SJSA1 (cell line): Measurements from ENCODE around the gene MDN1. TPM values are rescaled to one million over a fixed set of nuclear protein-coding genes. Genes with fewer than 3 reads are reported as not detected.
"Not testable (repeated sequence)": the region's sequence is repeated elsewhere in the genome, so short reads cannot be mapped to it uniquely, and the experiment has no call there.

Experiments used
- DNase-seq, 2 experiments: peaks; one replicate each; pipeline ENCODE4 v3.0.0-alpha.2; 2015 to 2020; ENCODE audit warnings: low spot score in 2 of 2, low read depth in 1 of 2
- H3K27ac ChIP-seq: fragments of 250-450 bp; sonication (Bioruptor Pico); 2 replicates; pipeline ENCODE4 v1.5.1; 2020; ENCODE audit warnings: mild to moderate bottlenecking, moderate library complexity
- H3K27me3 ChIP-seq: fragments of 250-450 bp; sonication (Bioruptor Pico); replicated peaks from 2 replicates; pipeline ENCODE4 v1.5.1; 2020; ENCODE audit warnings: mild to moderate bottlenecking, moderate library complexity
- H3K36me3 ChIP-seq: fragments of 250-450 bp; sonication (Bioruptor Pico); 2 replicates; pipeline ENCODE4 v1.5.1; 2020; ENCODE audit warnings: mild to moderate bottlenecking
- H3K4me1 ChIP-seq: fragments of 250-450 bp; sonication (Bioruptor Pico); replicated peaks from 2 replicates; pipeline ENCODE4 v1.6.1; 2021; ENCODE audit warnings: mild to moderate bottlenecking
- H3K4me3 ChIP-seq: fragments of 250-450 bp; sonication (Bioruptor Pico); 2 replicates; pipeline ENCODE4 v1.5.1; 2020; ENCODE audit warnings: mild to moderate bottlenecking
- H3K9me3 ChIP-seq: fragments of 250-450 bp; sonication (Bioruptor Pico); replicated peaks from 2 replicates; pipeline ENCODE4 v1.5.1; 2020; ENCODE audit warnings: mild to moderate bottlenecking
- total RNA-seq: library from RNA; depleted of rRNA; stranded (reverse); fragments of >200 nt; shearing (Covaris generic); gene quantifications from 2 replicates; pipeline ENCODE4 v1.2.3, GENCODE V29; 2014; rRNA removed

The MDN1 gene, protein sequence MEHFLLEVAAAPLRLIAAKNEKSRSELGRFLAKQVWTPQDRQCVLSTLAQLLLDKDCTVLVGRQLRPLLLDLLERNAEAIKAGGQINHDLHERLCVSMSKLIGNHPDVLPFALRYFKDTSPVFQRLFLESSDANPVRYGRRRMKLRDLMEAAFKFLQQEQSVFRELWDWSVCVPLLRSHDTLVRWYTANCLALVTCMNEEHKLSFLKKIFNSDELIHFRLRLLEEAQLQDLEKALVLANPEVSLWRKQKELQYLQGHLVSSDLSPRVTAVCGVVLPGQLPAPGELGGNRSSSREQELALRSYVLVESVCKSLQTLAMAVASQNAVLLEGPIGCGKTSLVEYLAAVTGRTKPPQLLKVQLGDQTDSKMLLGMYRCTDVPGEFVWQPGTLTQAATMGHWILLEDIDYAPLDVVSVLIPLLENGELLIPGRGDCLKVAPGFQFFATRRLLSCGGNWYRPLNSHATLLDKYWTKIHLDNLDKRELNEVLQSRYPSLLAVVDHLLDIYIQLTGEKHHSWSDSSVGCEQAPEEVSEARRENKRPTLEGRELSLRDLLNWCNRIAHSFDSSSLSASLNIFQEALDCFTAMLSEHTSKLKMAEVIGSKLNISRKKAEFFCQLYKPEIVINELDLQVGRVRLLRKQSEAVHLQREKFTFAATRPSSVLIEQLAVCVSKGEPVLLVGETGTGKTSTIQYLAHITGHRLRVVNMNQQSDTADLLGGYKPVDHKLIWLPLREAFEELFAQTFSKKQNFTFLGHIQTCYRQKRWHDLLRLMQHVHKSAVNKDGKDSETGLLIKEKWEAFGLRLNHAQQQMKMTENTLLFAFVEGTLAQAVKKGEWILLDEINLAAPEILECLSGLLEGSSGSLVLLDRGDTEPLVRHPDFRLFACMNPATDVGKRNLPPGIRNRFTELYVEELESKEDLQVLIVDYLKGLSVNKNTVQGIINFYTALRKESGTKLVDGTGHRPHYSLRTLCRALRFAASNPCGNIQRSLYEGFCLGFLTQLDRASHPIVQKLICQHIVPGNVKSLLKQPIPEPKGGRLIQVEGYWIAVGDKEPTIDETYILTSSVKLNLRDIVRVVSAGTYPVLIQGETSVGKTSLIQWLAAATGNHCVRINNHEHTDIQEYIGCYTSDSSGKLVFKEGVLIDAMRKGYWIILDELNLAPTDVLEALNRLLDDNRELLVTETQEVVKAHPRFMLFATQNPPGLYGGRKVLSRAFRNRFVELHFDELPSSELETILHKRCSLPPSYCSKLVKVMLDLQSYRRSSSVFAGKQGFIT (N-terminal part only)
- total RNA-seq = 14.8 and 16.6 TPM in 2 replicates

DNA sequence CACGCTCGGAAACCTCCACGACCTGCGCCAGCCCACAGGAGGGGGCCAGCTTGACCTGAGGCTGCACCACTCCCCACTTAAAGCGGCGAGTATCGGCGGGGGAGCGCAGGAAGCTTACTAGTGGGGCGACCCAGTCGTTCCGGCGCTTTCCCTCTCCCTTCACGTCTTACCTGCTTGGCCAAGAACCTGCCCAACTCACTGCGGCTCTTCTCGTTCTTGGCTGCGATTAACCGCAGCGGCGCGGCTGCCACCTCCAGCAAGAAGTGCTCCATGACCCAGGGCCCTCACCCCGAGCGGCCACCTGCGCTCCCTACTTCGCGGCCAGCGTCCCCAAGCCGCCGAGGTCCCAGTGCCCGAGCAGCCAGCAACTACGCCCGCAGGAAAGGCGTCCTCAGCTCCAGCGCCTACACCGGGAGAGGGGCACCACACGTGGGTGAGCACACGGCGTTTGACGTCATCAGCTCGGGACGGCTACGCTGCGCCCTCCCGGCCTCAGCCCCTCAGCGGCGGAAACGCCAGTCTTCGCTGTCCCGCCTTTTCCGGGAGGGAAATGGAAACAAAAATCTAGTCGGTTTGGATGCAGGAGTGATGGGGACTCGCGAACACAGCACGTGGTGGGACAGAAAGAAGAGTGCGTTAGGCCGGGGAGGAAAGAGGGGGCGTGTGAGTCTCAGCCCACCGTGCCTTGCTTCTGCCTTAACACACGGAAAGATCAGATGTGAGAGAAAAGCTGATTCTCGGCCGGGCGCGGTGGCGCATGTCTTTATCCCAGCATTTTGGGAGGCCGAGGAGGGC lies at the start of gene MDN1:
MDN1 (minus strand) TSS at position 459 of the 795 bp plus-strand sequence; CDS start at position 272, 187 bp downstream.
- peaks cover 5% of the 10 kb centered on the region; the same call in 1 of the 2 replicates for H3K4me1 ChIP-seq
- peak within 1 kb of the TSS; percentile 43 for H3K27ac ChIP-seq
- H3K27me3 ChIP-seq = no peaks in the 10 kb centered on the region
- H3K9me3 ChIP-seq = no peaks in the 10 kb centered on the region
- peak; percentile 89 to 92 for DNase-seq
- H3K36me3 ChIP-seq = no peaks in the 10 kb centered on the region
- peak within 1 kb of the TSS; percentile 64 for H3K4me3 ChIP-seq

DNA sequence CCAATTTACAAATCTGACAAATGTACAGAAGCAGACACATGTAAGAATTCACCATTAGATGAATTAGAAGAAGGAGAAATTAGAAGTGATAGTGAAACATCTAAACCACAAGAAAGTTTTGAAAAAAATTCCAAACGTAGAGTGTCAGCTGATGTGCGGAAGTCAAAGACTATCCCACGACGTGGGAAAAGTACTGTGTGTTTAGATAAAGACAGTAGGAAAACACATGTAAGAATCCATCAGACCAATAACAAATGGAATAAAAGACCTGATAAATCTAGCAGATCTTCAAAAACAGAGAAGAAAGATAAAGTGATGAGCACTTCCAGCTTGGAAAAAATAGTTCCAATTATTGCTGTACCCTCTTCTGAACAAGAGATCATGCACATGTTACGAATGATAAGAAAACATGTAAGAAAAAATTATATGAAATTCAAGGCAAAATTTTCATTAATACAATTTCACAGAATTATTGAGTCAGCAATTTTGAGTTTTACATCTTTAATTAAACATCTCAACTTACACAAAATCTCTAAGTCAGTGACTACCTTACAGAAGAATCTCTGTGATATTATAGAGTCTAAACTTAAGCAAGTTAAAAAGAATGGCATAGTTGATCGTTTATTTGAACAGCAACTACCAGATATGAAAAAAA lies 46.6 kb upstream of the MDN1 start:
- Histone ChIP-seq H3K4me1 (no peaks in the 10 kb centered on the region), H3K27ac (no peak overlapping the region), H3K36me3 (peaks cover 91% of the 10 kb centered on the region), H3K4me3 (no peak overlapping the region), H3K27me3 (no peaks in the 10 kb centered on the region), H3K9me3 (no peaks in the 10 kb centered on the region)
- DNase-seq = no peak

DNA sequence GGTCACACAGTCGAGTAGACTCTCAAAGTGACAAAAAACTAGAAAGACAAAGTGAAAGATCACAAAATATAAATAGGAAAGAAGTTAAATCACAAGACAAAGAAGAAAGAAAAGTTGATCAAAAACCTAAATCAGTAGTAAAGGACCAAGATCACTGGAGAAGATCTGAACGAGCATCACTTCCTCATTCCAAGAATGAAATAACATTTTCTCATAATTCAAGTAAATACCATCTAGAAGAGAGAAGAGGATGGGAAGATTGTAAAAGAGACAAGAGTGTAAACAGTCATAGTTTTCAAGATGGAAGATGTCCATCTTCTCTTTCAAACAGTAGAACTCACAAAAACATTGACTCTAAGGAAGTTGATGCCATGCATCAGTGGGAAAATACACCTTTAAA lies 43.1 kb upstream of the MDN1 start:
- no peak overlapping the region for H3K27ac ChIP-seq
- H3K4me1 ChIP-seq = no peaks in the 10 kb centered on the region
- H3K27me3 ChIP-seq = no peaks in the 10 kb centered on the region
- H3K36me3 ChIP-seq = peaks cover 82% of the 10 kb centered on the region
- H3K9me3 ChIP-seq = no peaks in the 10 kb centered on the region
- no peak for DNase-seq
- H3K4me3 ChIP-seq = no peak overlapping the region

DNA sequence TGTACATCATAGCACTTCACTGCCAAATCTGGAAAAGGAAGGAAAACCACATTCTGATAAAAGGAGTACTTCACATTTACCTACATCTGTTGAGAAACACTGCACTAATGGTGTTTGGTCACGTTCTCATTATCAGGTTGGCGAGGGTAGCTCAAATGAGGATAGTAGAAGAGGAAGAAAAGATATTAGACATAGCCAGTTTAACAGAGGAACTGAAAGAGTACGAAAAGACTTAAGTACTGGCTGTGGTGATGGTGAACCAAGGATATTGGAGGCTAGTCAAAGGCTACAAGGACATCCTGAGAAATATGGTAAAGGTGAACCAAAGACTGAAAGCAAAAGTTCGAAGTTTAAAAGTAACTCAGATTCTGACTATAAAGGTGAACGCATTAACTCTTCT lies 42.7 kb upstream of the MDN1 start:
- Histone ChIP-seq H3K36me3 (peaks cover 81% of the 10 kb centered on the region), H3K9me3 (no peaks in the 10 kb centered on the region), H3K27ac (no peak overlapping the region), H3K4me3 (no peak overlapping the region), H3K4me1 (no peaks in the 10 kb centered on the region), H3K27me3 (no peaks in the 10 kb centered on the region)
- no peak for DNase-seq

DNA sequence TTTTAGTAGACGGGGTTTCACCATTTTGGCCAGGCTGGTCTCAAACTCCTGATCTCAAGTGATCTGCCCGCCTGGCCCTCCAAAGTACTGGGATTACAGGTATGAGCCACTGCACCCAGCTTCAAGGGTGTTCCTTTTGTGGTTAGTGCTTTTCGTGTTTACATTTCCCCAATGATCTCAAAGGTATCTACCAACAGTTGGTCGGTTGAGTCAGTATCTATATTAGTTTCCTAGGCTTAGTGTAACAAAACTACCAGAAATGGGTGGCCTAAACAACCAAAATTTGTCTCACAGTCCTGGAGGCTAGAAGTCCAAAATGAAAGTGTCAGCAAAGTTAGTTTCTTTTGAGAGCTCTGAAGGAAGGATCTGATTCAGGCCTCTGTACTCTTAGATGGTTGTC lies 40.1 kb upstream of the MDN1 start:
- Histone ChIP-seq H3K36me3 (peaks cover 85% of the 10 kb centered on the region), H3K4me3 (no peak overlapping the region), H3K9me3 (no peaks in the 10 kb centered on the region), H3K27me3 (no peaks in the 10 kb centered on the region), H3K27ac (no peak overlapping the region), H3K4me1 (no peaks in the 10 kb centered on the region)
- DNase-seq = no peak

DNA sequence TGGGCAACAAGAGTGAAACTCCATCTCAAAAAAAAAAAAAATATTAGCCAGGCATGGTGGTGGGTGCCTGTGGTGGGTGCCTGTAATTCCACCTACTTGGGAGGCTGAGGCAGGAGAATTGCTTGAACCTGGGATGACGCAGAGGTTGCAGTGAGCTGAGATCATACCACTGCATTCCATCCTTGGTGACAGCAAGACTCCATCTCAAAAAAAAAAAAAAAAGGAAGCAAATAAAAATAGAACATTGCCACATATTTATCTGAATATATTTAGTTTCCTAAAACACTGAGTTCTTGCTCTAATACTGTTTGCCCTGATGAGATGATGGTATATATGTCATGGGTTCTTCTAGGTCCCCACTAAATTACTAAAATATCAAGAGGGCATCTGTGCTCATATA lies 38.4 kb upstream of the MDN1 start:
- DNase-seq = no peak
- Histone ChIP-seq H3K9me3 (no peaks in the 10 kb centered on the region), H3K36me3 (peaks cover 85% of the 10 kb centered on the region), H3K4me3 (no peak overlapping the region), H3K27me3 (no peaks in the 10 kb centered on the region), H3K27ac (no peak overlapping the region), H3K4me1 (peaks cover 8% of the 10 kb centered on the region)

DNA sequence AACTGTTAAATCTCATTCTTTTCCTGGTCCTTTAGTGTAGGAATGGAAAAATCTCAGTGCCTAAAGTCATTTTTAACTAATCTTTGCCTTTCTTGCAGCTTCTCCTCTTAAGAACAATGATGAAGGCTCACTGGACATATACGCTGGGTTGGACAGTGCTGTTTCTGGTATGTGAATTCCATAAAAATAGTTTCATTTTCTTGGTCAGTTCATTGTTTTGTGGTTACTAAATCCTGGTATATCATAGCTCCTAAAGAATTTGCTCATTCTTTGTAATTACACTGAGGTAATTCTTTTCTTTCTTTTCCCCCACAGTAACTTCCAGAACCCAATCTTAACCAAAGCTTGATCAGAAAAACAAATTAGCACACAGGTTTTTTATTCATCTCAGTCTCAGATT lies 33.5 kb upstream of the MDN1 start:
- peak in 1 of 2 experiments; percentile 64 for DNase-seq
- H3K9me3 ChIP-seq = no peaks in the 10 kb centered on the region

DNA sequence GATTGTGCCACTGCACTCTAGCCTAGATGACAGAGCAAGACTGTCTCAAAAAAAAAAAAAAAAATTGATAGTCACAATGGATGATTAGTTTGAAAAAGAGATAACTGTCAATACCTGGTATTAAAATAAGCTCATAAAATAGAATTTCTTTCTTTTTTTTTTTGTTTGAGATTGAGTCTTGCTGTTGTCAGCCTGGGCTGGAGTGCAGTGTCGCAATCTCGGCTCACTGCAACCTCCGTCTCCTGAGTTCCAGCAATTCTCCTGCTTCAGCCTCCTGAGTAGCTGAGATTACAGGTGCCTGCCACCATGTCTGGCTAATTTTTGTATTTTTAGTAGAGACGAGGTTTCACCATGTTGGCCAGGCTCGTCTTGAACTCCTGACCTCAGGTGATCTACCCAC lies 27.9 kb upstream of the MDN1 start:
- not testable (repeated sequence) for H3K4me3 ChIP-seq, H3K27me3 ChIP-seq, H3K9me3 ChIP-seq, DNase-seq, H3K27ac ChIP-seq
- H3K36me3 ChIP-seq = peaks cover 49% of the 10 kb centered on the region
- H3K4me1 ChIP-seq = peaks cover 18% of the 10 kb centered on the region

More for the DNA sequence above, 33.5 kb upstream of the MDN1 start:
- no peaks in the 10 kb centered on the region for H3K27me3 ChIP-seq
- H3K36me3 ChIP-seq = peaks cover 70% of the 10 kb centered on the region
- H3K4me1 ChIP-seq = peaks cover 23% of the 10 kb centered on the region
- H3K27ac ChIP-seq = peak overlapping the region; percentile 58
- H3K4me3 ChIP-seq = no peak overlapping the region

DNA sequence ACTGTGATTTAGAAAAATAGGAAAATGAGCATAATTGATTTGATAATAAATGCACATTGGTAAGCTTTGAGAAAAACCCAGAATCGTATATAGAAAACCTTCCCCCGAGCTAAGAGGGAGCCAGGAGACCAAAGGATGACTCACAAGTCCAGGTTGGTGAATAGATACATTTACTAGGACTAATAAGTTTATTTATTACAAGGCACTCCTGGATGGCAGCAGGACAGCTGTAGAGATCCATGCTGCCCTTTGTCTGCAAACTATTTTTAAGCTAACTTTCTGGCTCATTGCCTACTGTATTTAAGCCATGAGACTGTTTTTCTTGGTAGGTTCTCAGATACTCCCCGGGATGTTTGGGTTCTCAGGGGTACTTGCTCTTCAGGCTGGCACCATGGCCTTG lies 23.5 kb upstream of the MDN1 start:
- Histone ChIP-seq H3K27me3 (no peaks in the 10 kb centered on the region), H3K9me3 (no peaks in the 10 kb centered on the region), H3K4me3 (no peak overlapping the region), H3K27ac (no peak overlapping the region), H3K36me3 (peaks cover 30% of the 10 kb centered on the region), H3K4me1 (peaks cover 12% of the 10 kb centered on the region)
- no peak for DNase-seq

DNA sequence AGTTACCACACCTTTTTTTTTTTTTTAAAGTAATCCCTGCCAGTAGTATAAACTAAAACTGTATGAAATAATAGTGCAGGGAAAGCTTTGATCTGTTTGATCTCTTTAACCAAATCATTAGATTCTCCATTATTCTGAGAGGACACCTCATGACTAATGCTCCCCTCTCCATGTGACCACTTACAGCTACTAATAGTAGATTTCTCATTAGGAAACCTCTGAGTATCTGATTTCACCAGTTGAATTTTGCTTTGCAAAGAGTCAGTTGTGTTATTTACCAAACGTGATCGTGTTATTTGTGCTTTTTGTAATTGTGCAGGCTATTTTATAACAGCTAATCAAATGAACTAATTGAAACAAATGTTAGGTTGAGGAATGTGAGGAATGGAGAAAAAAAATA lies 22.6 kb upstream of the MDN1 start:
- H3K4me3 ChIP-seq = no peak overlapping the region

DNA sequence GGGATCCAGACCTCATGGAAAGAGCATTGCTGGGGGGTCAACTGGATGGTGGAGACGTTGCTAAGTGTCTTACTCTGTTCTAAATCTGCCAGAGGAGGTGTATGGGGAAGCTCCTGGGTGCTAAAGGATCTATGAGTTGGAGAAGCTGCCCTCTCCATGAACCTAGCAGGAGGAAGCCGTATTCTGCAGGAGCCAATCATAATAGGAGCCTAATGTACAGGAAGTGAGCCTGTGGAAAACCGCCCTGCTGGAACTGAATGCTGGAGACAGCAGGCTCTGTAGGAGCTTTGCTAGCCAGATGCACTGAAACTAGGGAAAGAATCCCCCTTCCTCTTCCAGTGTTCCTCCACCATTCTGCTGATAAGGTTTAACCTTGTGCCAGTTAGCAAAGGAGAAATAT lies 20.9 kb upstream of the MDN1 start:
- Histone ChIP-seq H3K27ac (no peak overlapping the region), H3K9me3 (no peaks in the 10 kb centered on the region), H3K4me1 (peaks cover 12% of the 10 kb centered on the region), H3K36me3 (peaks cover 23% of the 10 kb centered on the region), H3K27me3 (no peaks in the 10 kb centered on the region), H3K4me3 (no peak overlapping the region)
- DNase-seq = no peak

More for the DNA sequence above, 22.6 kb upstream of the MDN1 start:
- Histone ChIP-seq H3K36me3 (peaks cover 27% of the 10 kb centered on the region), H3K27me3 (no peaks in the 10 kb centered on the region), H3K9me3 (no peaks in the 10 kb centered on the region), H3K4me1 (peaks cover 12% of the 10 kb centered on the region), H3K27ac (0 out of 2 replicates have a peak overlapping the region, but pooled peaks have one; percentile 1)
- no peak for DNase-seq

DNA sequence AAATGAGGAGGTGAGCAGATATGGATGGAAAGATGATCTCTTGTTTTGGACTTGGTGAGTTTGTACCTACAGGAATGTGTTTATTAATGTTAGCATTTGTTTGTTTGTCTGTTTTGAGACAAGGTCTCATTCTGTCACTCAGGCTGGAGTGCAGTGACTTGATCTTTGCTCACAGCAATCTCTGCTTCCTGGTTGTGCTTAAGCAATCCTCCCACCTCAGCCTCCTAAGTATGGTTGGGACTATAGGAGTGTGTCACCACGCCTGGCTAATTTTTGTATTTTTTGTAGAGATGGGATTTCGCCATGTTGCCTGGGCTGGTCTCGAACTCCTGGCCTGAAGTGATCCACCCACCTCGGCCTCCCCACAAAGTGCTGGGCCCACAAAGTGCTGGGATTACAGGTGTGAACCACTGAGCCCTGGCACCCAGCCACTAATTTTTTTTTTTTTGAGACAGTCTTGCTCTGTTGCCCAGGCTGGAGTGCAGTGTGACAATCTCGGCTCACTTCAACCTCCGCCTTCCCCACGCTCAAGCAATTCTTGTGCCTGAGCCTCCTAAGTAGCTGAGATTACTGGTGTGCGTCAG lies 17.1 kb upstream of the MDN1 start:
- H3K9me3 ChIP-seq = no peaks in the 10 kb centered on the region
- no peaks in the 10 kb centered on the region for H3K27me3 ChIP-seq
- no peak overlapping the region for H3K4me3 ChIP-seq
- DNase-seq = no peak
- H3K27ac ChIP-seq = no peak overlapping the region
- peaks cover 45% of the 10 kb centered on the region for H3K36me3 ChIP-seq
- H3K4me1 ChIP-seq = no peaks in the 10 kb centered on the region
